Activated naive CD4-positive, alpha-beta T cell treated with anti-CD3 and anti-CD28 coated beads for 36 hours (primary cell): Measurements from ENCODE around the gene CPSF7. TPM values are rescaled to one million over a fixed set of nuclear protein-coding genes. Genes with fewer than 3 reads are reported as not detected.

ENCODE experiments used
- CTCF ChIA-PET: fragments of 350-600 bp; sonication (Branson Sonifier 250); formaldehyde crosslinking; loops from one replicate; lab custom pipeline; 2021; ENCODE audit warnings: antibody characterized with exemption; lab: Charles Lee
- DNase-seq: peaks from one replicate; pipeline ENCODE4 v3.0.0-alpha.2; 2020
- H3K27ac Mint-ChIP-seq: one replicate; pipeline ENCODE4 v1.8.0; 2021; ENCODE audit warnings: mild to moderate bottlenecking, mixed read lengths
- H3K27me3 Mint-ChIP-seq: one replicate; pipeline ENCODE4 v1.8.0; 2021; ENCODE audit warnings: low read depth, mixed read lengths
- H3K36me3 Mint-ChIP-seq: one replicate; pipeline ENCODE4 v1.8.0; 2021; ENCODE audit warnings: low read depth, mixed read lengths
- H3K4me1 Mint-ChIP-seq: one replicate; pipeline ENCODE4 v1.8.0; 2021; ENCODE audit warnings: low read depth, mixed read lengths
- H3K4me3 Mint-ChIP-seq: one replicate; pipeline ENCODE4 v1.8.0; 2021; ENCODE audit warnings: mild to moderate bottlenecking, moderate library complexity, mixed read lengths
- H3K9me3 Mint-ChIP-seq: one replicate; pipeline ENCODE4 v1.8.0; 2021; ENCODE audit warnings: mixed read lengths
- intact Hi-C: fragments of 100-400 bp; cut with micrococcal nuclease; formaldehyde crosslinking; loops from one replicate; pipeline ENCODE4 v1.15.1; 2023
- total RNA-seq, 2 experiments: library from RNA; stranded (reverse); gene quantifications; one replicate each; pipeline ENCODE4 v1.2.3, GENCODE V29; 2021

Gene CPSF7, protein sequence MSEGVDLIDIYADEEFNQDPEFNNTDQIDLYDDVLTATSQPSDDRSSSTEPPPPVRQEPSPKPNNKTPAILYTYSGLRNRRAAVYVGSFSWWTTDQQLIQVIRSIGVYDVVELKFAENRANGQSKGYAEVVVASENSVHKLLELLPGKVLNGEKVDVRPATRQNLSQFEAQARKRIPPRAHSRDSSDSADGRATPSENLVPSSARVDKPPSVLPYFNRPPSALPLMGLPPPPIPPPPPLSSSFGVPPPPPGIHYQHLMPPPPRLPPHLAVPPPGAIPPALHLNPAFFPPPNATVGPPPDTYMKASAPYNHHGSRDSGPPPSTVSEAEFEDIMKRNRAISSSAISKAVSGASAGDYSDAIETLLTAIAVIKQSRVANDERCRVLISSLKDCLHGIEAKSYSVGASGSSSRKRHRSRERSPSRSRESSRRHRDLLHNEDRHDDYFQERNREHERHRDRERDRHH
- total RNA-seq, result 100 to 1,000 TPM; 106 to 108 TPM

DNA sequence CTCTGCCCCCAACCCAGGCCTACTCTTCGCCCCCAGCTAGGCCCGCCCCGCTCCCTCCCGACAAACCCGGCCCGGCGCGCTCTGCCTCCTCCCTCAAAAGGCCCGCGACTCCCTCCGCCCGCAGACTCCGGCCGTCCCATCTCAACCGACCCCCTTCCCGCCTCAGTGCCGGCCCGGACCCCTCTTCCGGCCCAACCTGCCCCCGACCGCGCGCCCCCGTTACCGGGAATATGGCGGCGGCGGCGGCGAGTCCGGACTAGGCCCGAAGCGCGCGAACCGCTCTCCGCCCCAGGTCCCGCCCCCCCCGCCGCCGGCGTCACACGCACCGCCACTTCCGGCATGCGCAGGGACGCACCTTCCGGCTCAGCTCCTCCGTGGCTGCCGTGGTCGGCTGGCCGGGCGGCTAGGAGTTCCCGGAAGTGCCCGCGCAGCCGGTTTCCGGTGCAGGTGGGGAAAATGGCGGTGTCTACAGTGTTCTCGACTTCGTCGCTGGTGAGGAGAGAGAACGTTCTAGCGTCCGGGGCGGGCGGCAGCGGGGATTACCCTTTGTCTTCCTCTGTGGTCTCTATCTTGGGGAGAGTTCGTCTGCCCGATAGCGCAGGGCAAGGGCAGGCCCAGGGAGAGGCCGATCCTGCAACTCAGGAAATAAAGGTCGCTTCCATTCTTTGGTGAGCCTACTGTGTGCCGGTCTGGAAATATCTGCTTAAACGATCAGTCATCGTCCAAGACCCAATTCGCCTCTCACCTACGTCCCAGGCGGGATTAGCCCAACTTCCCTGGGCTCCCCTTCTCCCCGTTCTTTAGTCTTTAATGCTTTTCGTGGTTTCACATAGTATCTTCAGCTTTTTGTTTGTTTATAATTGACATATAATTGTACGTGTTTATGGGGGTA lies at the start of gene CPSF7, which contains the start of gene SDHAF2:
Gene CPSF7, minus strand, starts transcription at position 285 of the 892 bp plus-strand sequence. CDS start 740 bp downstream, outside the sequence.
Gene SDHAF2, plus strand, starts transcription at position 434 of the 892 bp plus-strand sequence. Its CDS starts 23 bp downstream, at position 457.
- no peaks in the 10 kb centered on the region for H3K27me3 Mint-ChIP-seq
- CTCF ChIA-PET, result interaction anchor here (1.0 to 1.6 kb wide), 4 partner anchors 16 to 94 kb away, joined by 4 to 10 read pairs (median 8); partner anchors contain the start of gene TMEM216
- peak; percentile 98 for DNase-seq
- H3K27ac Mint-ChIP-seq, result peak within 1 kb of the TSS; percentile 97
- H3K4me1 Mint-ChIP-seq, result peaks cover 65% of the 10 kb centered on the region
- intact Hi-C loops, result loop anchor here (1.0 to 5.0 kb wide), 9 partner anchors 17 to 587 kb away; partner anchors contain the start of genes CCDC86, DDB1, FEN1 and PRPF19
- H3K4me3 Mint-ChIP-seq, result peak within 1 kb of the TSS; percentile 98
- H3K9me3 Mint-ChIP-seq, result no peaks in the 10 kb centered on the region
- H3K36me3 Mint-ChIP-seq, result peaks cover 33% of the 10 kb centered on the region

DNA sequence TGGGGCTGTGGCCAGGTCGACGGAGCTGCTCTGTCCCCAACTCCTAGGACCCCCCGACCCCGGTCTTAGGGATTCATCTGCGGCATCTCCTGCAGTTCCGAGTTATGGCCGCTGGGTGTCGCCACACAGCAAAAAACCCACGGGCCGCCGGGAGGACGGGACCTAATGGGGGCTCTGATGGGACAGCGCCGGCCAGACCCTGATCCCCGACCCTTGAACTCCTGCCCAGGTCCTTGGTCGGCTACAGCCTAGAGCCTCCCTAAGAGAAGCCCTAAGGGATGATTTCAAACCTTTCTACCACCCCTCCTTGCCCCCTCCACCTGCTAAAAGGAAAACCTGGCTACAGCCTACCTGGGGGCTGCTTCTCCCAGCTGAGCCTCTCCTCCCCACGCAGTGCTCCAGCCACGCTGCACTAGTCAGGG lies 48.0 kb upstream of the CPSF7 start:
- Mint-ChIP-seq H3K27ac (no peak overlapping the region), H3K9me3 (no peaks in the 10 kb centered on the region), H3K36me3 (peaks cover 4% of the 10 kb centered on the region), H3K27me3 (peaks cover 2% of the 10 kb centered on the region), H3K4me1 (peaks cover 10% of the 10 kb centered on the region), H3K4me3 (no peak overlapping the region)
- DNase-seq, result peak; percentile 57
- CTCF ChIA-PET, result interaction anchor here (0.7 to 13.2 kb wide), 20 partner anchors 9 to 332 kb away, joined by 3 to 152 read pairs (median 4); no protein-coding TSS in a partner anchor
- intact Hi-C loops, result loop anchor here (1.0 to 2.0 kb wide), 3 partner anchors 31 to 151 kb away; no protein-coding TSS in a partner anchor

DNA sequence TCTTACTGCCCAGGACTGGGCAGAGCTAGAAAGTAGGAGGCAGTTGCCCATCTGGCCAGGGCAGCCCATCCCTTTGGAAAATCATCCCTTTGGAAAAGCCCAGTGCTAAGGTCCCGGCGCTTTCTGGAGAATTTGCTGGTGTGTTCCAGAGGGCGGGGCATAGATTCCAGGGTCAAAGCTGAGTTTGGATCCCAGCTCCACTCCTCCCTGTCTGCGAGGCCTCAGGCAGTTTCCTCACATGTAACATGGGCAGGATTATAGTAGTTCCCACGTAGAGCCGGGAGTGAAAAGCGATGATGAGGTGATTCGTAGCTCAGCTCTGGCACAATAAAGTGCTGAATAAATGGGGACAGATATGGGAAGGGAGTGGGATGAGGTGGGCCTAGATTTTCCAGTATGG lies 47.4 kb upstream of the CPSF7 start:
- H3K27ac Mint-ChIP-seq, result no peak overlapping the region
- H3K4me3 Mint-ChIP-seq, result no peak overlapping the region
- peaks cover 10% of the 10 kb centered on the region for H3K4me1 Mint-ChIP-seq
- intact Hi-C loops, result loop anchor here (1.0 to 2.0 kb wide), 3 partner anchors 30 to 151 kb away; no protein-coding TSS in a partner anchor
- H3K27me3 Mint-ChIP-seq, result peaks cover 2% of the 10 kb centered on the region
- CTCF ChIA-PET, result interaction anchor here (0.6 to 13.2 kb wide), 14 partner anchors 8 to 332 kb away, joined by 3 to 152 read pairs (median 5); no protein-coding TSS in a partner anchor
- H3K36me3 Mint-ChIP-seq, result peaks cover 4% of the 10 kb centered on the region
- DNase-seq, result no peak
- H3K9me3 Mint-ChIP-seq, result no peaks in the 10 kb centered on the region

DNA sequence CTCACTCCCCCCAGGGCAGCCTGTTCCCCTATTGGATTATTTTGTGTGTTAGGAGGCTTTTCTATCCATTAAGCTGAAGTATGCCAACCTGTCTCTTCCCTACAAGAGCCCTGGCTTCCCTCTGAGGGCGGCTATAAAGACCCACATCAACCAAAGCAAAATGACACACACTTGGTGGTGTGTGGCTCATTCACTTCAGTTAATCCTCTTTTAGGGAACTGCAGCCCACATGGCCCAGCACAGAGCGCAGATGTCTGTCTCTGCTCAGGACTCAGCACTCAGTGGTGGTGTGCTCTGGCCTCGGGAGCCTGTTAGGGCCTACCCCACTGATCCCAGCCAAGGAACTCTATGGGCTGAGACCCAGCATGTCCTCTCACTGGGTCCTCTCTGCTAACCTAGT lies 46.6 kb upstream of the CPSF7 start:
- Mint-ChIP-seq H3K4me3 (no peak overlapping the region), H3K36me3 (peaks cover 4% of the 10 kb centered on the region), H3K27me3 (peaks cover under 1% of the 10 kb centered on the region), H3K4me1 (peaks cover 9% of the 10 kb centered on the region), H3K27ac (no peak overlapping the region), H3K9me3 (no peaks in the 10 kb centered on the region)
- no peak for DNase-seq
- intact Hi-C loops, result loop anchor here (2.0 kb wide), 1 partner anchor 30 kb away; no protein-coding TSS in a partner anchor
- CTCF ChIA-PET, result interaction anchor here (0.7 to 13.2 kb wide), 12 partner anchors 10 to 162 kb away, joined by 3 to 152 read pairs (median 6); partner anchors contain the start of gene LRRC10B

DNA sequence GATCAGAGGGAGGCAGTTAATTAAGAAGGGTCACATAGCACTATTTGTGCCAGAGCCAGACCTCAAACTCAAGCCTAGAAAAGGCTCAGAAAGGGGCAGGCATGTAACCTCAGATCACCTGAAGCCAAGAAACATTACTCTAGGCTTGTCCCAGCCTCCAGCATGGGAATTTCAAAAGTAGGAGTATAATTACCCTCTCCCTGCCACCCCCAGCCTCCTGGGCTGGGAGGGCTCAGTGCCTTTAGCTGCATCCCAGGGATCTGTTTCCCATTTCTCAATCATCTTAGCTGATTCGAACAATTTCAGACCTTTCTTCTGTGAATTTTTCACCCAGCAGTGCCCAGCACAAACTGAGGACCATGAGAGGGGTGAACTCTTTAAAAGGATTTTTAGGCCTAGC lies 45.7 kb upstream of the CPSF7 start:
- DNase-seq, result no peak
- Mint-ChIP-seq H3K4me3 (no peak overlapping the region), H3K36me3 (peaks cover 10% of the 10 kb centered on the region), H3K9me3 (no peaks in the 10 kb centered on the region), H3K27me3 (no peaks in the 10 kb centered on the region), H3K4me1 (peaks cover 7% of the 10 kb centered on the region), H3K27ac (no peak overlapping the region)
- CTCF ChIA-PET, result interaction anchor here (0.7 to 13.2 kb wide), 7 partner anchors 11 to 163 kb away, joined by 3 to 152 read pairs (median 5); partner anchors contain the start of gene LRRC10B
- intact Hi-C loops, result no loop called here

DNA sequence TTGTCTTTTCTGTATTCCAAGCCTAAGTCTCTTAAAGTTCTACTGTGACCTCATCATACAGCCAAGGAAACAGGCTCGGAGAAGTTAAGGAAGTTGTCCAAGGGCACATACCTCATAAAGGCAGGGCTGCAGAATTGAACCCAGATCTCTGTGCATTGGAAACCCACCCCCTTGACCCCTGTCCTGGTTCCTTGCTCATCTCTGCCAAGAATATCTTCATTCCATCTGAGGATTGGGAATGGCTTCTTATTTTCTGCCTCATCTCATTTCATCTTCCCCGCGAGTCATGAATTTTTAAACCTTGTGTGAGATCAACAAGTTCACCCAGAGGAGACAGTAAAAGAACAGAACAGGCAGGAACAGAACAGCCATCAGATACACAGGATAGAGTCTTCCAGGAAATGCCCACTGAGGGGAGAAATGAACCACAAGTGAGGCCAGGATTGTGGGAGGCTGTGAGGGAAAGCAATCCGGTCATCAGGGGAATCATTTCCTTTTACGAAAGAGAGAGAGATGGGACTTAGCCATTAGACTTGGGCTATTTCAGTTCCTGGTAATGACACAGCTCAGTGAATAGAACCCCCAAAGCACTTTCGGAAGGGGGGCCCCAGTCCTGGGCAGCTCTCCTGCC lies 44.4 kb upstream of the CPSF7 start:
- intact Hi-C loops, result no loop called here
- Mint-ChIP-seq H3K9me3 (no peaks in the 10 kb centered on the region), H3K36me3 (peaks cover 10% of the 10 kb centered on the region), H3K4me3 (no peak overlapping the region), H3K27me3 (no peaks in the 10 kb centered on the region), H3K27ac (no peak overlapping the region), H3K4me1 (peaks cover 7% of the 10 kb centered on the region)
- DNase-seq, result no peak
- CTCF ChIA-PET, result interaction anchor here (0.5 to 13.2 kb wide), 3 partner anchors 29 to 204 kb away, joined by 3 to 152 read pairs (median 4); no protein-coding TSS in a partner anchor

DNA sequence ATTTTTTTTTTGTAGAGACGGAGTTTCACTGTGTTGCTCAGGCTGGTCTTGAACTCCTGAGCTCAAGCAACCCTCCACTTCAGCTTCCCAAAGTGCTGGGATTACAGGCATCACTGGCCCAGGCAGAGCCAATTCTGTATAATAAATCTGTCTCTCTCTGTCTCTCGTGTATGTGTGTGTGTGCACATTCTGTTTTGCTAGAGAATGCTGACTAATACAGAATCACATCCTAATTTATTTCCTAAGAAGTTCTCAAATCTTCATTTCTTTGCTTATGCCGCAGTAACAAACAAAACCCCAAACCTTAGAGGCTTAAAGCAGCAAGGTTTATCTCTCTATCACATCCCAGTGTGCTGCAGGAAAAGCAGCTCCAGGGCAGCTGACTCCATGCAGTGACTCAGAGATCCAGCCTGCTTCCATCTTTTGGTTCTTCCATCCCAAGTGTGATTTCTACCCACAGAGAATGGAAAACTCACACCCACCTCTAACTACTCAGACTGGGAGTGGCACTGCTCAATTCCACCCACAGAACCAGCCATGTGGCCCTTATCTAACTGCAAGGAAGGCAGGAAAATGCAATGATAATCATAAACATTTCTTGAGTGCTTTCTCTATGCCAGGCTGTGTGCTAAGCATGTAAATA lies 43.7 kb upstream of the CPSF7 start:
- peaks cover 10% of the 10 kb centered on the region for H3K36me3 Mint-ChIP-seq
- CTCF ChIA-PET, result interaction anchor here (0.7 to 13.2 kb wide), 4 partner anchors 9 to 45 kb away, joined by 3 to 152 read pairs (median 5); no protein-coding TSS in a partner anchor
- intact Hi-C loops, result no loop called here

DNA sequence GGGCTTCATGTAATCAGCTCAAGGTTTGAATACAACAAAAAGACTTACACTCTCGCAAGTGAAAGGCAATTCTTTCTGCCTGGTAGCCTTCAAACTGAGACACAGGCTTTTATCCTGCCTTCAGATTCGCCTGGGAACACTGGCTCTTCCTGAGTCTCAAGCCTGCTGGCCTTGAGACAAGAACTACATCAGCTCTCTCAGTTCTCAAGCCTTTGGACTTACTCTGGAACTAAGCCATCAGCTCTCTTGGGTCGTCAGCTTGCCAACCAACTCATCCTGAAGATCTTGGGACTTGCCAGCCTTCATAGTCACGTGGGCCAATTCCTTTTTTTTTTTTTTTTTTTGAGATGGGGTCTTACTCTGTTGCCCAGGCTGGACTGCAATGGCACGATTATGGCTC lies 43.1 kb upstream of the CPSF7 start:
- H3K27me3 Mint-ChIP-seq, result no peaks in the 10 kb centered on the region
- H3K9me3 Mint-ChIP-seq, result no peaks in the 10 kb centered on the region
- H3K4me1 Mint-ChIP-seq, result peaks cover 5% of the 10 kb centered on the region
- peaks cover 10% of the 10 kb centered on the region for H3K36me3 Mint-ChIP-seq
- DNase-seq, result no peak
- H3K27ac Mint-ChIP-seq, result no peak overlapping the region
- intact Hi-C loops, result no loop called here
- CTCF ChIA-PET, result interaction anchor here (0.6 to 13.2 kb wide), 5 partner anchors 9 to 633 kb away, joined by 3 to 152 read pairs (median 3); no protein-coding TSS in a partner anchor
- H3K4me3 Mint-ChIP-seq, result no peak overlapping the region

More for the DNA sequence above, 43.7 kb upstream of the CPSF7 start:
- DNase-seq, result no peak
- Mint-ChIP-seq H3K27me3 (no peaks in the 10 kb centered on the region), H3K27ac (no peak overlapping the region), H3K4me3 (no peak overlapping the region), H3K9me3 (no peaks in the 10 kb centered on the region), H3K4me1 (peaks cover 7% of the 10 kb centered on the region)

DNA sequence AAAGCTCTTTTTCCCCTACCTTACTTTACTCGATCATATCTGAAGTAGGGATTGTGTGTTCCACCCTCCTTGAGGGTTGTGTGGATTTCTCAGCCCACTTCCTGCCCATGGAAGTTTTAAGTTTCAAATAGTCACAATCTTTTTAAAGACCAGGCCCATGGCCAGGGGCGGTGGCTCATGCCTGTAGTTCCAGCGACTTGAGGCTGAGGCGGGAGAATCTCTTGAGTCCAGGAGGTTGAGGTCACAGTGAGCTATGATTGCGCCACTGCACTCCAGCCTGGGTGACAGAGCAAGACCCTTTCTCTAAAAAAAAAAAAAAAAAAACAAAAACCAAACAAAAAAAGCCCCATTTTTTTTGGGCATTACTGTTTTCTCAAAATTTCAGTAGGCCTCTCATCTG lies 42.5 kb upstream of the CPSF7 start:
- CTCF ChIA-PET, result interaction anchor here (0.6 to 13.2 kb wide), 4 partner anchors 10 to 634 kb away, joined by 3 to 152 read pairs (median 5); no protein-coding TSS in a partner anchor
- H3K4me1 Mint-ChIP-seq, result peaks cover 10% of the 10 kb centered on the region
- H3K36me3 Mint-ChIP-seq, result peaks cover 14% of the 10 kb centered on the region
- no peaks in the 10 kb centered on the region for H3K9me3 Mint-ChIP-seq
- no peaks in the 10 kb centered on the region for H3K27me3 Mint-ChIP-seq
- DNase-seq, result no peak
- no peak overlapping the region for H3K27ac Mint-ChIP-seq
- no peak overlapping the region for H3K4me3 Mint-ChIP-seq
- intact Hi-C loops, result no loop called here

DNA sequence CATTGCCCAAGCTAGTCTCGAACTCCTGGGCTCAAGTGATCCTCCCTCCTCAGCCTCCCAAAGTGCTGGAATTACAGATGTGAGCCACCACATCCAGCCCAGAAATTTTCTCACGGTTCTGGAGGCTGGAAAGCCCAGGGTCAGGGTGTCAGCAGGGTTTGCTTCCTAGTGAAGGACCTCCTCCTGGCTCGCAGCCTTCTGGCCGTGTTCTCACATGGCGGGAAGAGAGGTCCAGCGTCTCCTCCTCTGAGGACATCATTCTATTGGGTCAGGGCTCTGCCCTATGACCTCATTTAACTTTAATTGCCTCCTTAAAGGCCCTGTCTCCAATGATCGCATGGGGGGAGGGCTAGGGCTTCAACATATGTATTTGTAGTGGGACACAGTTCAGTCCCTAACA lies 38.2 kb upstream of the CPSF7 start:
- Mint-ChIP-seq H3K4me1 (peaks cover 6% of the 10 kb centered on the region), H3K9me3 (no peaks in the 10 kb centered on the region), H3K4me3 (no peak overlapping the region), H3K27me3 (no peaks in the 10 kb centered on the region), H3K36me3 (peaks cover 10% of the 10 kb centered on the region), H3K27ac (no peak overlapping the region)
- intact Hi-C loops, result no loop called here
- no peak for DNase-seq
- CTCF ChIA-PET, result interaction anchor here (1.0 to 1.3 kb wide), 3 partner anchors 10 to 48 kb away, joined by 3 read pairs; no protein-coding TSS in a partner anchor
